ENCODE measurements around the gene ITGA8. TPM values are rescaled to one million over a fixed set of nuclear protein-coding genes. Genes with fewer than 3 reads are reported as not detected.

Gene ITGA8
- total and polyA plus RNA-seq, 7 donors = 0.47 to 5.0 (median 1.4) TPM

- Histone ChIP-seq H3K27me3 (ENCODE audit: insufficient read depth in 3 of 3, low read length in 2 of 3) (no peaks in the 10 kb centered on the region), H3K27ac (no peak overlapping the region), H3K9me3 (no peaks in the 10 kb centered on the region), H3K4me3 (no peak overlapping the region), H3K4me1 (no peaks in the 10 kb centered on the region), H3K36me3 (ENCODE audit: insufficient read depth in 1 of 2, low read depth in 1 of 2) (no peaks in the 10 kb centered on the region)
- no peak for DNase-seq
- TF ChIP-seq CTCF (IDR thresholded peaks at IDR 0.05) = no peak
- ATAC-seq = no peak
- WGBS, 3 donors = 98 to 100% (median 100%) methylated on average over 1 of the region's 1 CpG
- intact Hi-C loops (cut with DNase I) = no loop called here
Observed at GRCh38 chr10:15543994-15544393, 175.7 kb downstream of the ITGA8 start.

DNA sequence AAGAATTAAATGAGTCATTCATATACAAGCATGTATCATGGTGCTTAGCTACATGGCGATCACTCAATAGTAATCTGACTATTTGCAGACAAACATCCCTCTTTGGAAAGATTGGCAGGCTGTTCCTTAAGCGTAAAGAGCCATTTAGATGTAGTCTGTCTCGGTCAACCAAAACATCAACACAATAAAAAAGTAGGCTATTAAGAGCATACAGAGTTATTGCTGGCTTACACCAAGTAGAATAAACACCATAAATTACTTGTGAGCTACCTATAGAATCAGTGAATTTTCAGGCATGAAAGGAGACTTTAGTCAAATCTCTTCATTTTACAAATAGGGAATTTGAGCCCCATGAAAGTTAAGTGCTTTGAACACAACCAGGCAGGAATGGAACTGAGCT lies 176.9 kb downstream of the ITGA8 start:
- Histone ChIP-seq H3K27me3 (ENCODE audit: insufficient read depth in 3 of 3, low read length in 2 of 3) (no peaks in the 10 kb centered on the region), H3K4me3 (no peak overlapping the region), H3K27ac (no peak overlapping the region), H3K36me3 (ENCODE audit: insufficient read depth in 1 of 2, low read depth in 1 of 2) (no peaks in the 10 kb centered on the region), H3K9me3 (no peaks in the 10 kb centered on the region), H3K4me1 (no peaks in the 10 kb centered on the region)
- DNase-seq = no peak
- 90 to 94% (median 92%) methylated on average over 3 of the region's 3 CpGs for WGBS, 3 donors
- intact Hi-C loops (cut with DNase I) = no loop called here
- ATAC-seq = no peak
- no peak for TF ChIP-seq CTCF (IDR thresholded peaks at IDR 0.05)

DNA sequence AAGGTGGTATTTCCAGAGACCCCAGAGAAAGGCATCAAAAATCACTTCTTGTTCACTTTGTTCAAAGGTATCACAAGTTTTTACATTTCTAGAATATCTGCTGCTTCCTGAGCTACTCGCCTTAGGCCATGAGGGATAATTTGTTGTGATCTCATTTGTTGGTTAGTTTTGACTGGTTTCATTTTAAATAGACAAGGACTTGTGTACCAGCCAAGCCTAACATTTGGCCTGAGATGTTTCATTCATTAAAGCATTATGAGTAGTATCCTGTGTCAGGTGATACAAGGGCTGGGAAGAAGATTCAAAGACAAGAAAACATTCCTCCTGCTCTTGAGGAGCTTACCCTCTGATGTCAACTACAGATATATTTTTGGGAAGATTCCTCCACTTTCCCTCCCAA lies 178.3 kb downstream of the ITGA8 start:
- ATAC-seq = no peak
- H3K4me1 ChIP-seq = no peaks in the 10 kb centered on the region
- H3K9me3 ChIP-seq = no peaks in the 10 kb centered on the region
- no peak overlapping the region for H3K4me3 ChIP-seq
- H3K36me3 ChIP-seq (ENCODE audit: insufficient read depth in 1 of 2, low read depth in 1 of 2) = no peaks in the 10 kb centered on the region
- TF ChIP-seq CTCF (IDR thresholded peaks at IDR 0.05) = no peak
- H3K27me3 ChIP-seq (ENCODE audit: insufficient read depth in 3 of 3, low read length in 2 of 3) = no peaks in the 10 kb centered on the region
- WGBS, 3 donors = 77 to 87% (median 86%) methylated on average over 1 of the region's 1 CpG
- DNase-seq = no peak
- intact Hi-C loops (cut with DNase I) = no loop called here
- H3K27ac ChIP-seq = no peak overlapping the region

DNA sequence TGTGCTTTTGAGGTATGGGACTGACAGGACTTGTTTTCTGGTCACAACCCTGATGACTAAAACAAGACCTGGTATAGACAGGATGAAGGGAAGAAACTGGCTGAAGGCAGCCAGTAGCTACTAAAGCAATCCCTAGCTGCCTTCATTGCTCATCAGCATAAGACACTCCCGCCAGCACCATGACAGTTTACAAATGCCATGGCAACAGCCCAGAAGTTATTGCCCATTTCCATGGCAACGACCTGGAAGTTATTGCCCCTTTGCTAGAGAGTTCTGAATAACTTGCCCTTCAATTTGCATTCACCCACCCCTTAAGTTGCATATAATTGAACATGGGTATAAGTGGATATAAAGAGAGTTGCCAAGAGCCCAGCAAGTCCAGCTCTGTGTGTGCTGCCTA lies 179.0 kb downstream of the ITGA8 start:
- 82 to 100% (median 91%) methylated on average over 2 of the region's 2 CpGs for WGBS, 3 donors

More for the DNA sequence above, 179.0 kb downstream of the ITGA8 start:
- no peaks in the 10 kb centered on the region for H3K9me3 ChIP-seq
- intact Hi-C loops (cut with DNase I) = no loop called here
- H3K4me1 ChIP-seq = no peaks in the 10 kb centered on the region
- TF ChIP-seq CTCF (IDR thresholded peaks at IDR 0.05) = no peak
- ATAC-seq (no peak), DNase-seq (no peak)
- no peak overlapping the region for H3K4me3 ChIP-seq
- H3K27ac ChIP-seq = no peak overlapping the region
- H3K27me3 ChIP-seq (ENCODE audit: insufficient read depth in 3 of 3, low read length in 2 of 3) = no peaks in the 10 kb centered on the region
- no peaks in the 10 kb centered on the region for H3K36me3 ChIP-seq (ENCODE audit: insufficient read depth in 1 of 2, low read depth in 1 of 2)
